ENCODE results near the gene TPI1.
A peak's percentile ranks its signal among the peaks of the same experiment; 100 is the strongest.
"Not testable (repeated sequence)": the region's sequence is repeated elsewhere in the genome, so short reads cannot be mapped to it uniquely, and the experiment has no call there.

Gene TPI1

DNA sequence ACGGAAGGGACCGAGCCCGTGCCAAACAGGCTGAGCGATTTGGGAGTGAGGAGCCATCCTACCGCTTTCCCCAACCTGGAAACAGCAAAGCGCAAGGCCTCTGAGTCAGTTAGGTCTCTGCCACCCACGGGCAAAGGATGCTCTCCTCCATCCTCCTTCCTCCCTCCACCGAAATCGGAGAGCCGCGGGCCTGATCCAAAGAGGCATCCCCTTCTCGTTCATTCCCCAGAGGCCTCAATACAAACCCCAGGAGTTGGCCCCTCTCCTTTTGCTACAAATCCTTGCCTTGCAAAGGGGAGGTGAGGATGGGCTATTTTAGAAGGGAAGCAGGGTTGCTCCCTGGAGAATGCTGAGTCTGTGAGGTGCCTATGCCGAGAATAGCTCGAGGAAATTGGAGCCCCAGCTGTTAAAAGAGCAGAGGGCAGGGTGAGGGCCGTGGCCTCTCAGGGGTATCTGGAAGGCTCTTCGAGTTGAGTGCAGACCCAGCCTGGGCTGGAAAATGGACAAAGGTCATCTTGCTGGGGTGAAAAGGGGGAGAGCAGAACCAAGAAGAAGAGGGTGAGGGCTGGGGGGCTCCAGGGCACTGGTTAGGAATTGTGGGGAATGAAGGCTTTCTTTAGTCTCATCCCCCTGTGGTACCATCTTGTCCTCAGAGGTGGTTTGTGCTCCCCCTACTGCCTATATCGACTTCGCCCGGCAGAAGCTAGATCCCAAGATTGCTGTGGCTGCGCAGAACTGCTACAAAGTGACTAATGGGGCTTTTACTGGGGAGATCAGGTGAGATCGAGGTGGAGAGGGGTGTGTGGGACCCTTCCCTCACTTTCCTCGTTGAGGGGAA, 1.1 kb downstream of the TPI1 start:
- no peak for DNase-seq (ENCODE audit: low read depth in 2 of 2, low spot score in 1 of 2)

DNA sequence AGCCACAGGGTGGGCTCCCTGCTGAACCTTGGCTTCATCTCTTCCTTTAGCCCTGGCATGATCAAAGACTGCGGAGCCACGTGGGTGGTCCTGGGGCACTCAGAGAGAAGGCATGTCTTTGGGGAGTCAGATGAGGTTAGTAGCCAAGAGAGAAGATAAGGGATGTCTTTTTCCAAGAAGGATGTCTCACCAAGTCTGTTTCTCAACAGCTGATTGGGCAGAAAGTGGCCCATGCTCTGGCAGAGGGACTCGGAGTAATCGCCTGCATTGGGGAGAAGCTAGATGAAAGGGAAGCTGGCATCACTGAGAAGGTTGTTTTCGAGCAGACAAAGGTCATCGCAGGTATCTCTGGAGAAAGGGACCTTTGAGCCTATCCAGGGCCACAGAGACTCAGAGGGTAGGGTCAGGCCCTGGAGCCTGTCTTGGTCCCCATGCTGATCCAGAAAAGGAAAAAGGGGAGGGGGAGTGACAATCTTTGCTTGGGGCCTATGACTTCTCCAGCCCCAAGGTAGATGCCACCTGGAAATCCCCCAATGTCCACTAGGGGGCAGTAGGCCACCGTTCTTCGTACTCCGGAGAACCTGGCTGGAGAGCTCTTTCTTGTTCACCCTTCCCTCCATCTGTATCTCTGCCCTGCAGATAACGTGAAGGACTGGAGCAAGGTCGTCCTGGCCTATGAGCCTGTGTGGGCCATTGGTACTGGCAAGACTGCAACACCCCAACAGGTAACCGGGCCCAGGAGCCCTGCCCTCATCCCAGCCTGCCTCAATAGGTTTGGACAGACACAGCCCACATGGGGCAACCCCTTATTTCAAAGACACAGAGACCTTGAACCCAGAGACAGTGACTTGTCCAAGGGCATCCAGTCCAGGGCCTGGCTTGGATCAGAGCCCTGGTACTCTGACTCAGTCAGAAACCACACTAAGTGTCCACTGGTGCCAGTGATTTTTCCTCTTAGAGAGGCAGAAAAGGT, 2.0 kb downstream of the TPI1 start:
- peak; percentile 69 to 80 for DNase-seq (ENCODE audit: low read depth in 2 of 2, low spot score in 1 of 2)

DNA sequence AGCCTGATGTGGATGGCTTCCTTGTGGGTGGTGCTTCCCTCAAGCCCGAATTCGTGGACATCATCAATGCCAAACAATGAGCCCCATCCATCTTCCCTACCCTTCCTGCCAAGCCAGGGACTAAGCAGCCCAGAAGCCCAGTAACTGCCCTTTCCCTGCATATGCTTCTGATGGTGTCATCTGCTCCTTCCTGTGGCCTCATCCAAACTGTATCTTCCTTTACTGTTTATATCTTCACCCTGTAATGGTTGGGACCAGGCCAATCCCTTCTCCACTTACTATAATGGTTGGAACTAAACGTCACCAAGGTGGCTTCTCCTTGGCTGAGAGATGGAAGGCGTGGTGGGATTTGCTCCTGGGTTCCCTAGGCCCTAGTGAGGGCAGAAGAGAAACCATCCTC, 3.0 kb downstream of the TPI1 start:
- DNase-seq (ENCODE audit: low read depth in 2 of 2, low spot score in 1 of 2) = not testable (repeated sequence)

DNA sequence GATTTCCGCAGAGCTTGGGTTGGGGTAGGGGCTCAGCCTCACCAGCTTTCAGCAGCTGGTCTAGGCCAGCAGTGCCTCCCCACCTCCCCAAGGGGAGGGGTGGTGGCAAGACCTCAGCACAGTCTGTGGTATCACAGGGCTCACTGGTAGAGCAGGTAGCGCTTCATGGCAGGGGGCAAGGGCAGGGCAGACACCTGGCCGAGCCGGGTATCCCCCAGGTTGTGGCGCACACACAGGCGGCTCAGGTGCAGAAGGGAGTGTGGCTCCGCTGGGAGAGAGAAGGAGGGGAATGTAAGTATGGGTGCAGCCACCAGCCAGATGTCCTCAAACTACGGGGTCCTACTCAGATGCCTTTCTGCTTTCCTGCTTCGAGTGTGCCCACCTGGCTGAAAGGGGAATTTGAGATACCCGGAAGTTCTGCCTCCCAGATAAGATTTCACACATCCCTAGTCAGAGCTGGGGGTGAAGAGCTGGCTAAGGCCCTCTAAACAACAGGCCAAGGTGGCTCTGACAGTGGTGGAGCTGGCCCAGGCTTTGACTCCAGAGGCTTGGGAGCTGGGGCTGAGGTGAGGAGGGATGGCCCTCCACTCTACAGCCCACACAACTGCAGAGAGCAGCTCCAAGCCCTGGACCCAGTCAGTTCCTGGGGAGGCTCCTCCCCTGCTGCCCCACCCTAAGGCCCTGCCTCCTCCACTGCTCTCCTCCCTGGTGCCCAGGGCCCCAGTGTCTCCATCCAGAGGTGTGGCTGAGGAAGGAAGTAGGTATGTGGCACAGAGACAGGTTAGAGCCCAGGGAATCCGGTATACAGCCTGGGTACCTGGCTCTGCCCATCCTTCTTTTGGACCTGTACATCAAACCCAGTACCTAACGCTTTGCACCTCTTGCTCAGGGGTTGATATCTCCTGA, 4.0 kb downstream of the TPI1 start:
- DNase-seq (ENCODE audit: low read depth in 2 of 2, low spot score in 1 of 2) = no peak

DNA sequence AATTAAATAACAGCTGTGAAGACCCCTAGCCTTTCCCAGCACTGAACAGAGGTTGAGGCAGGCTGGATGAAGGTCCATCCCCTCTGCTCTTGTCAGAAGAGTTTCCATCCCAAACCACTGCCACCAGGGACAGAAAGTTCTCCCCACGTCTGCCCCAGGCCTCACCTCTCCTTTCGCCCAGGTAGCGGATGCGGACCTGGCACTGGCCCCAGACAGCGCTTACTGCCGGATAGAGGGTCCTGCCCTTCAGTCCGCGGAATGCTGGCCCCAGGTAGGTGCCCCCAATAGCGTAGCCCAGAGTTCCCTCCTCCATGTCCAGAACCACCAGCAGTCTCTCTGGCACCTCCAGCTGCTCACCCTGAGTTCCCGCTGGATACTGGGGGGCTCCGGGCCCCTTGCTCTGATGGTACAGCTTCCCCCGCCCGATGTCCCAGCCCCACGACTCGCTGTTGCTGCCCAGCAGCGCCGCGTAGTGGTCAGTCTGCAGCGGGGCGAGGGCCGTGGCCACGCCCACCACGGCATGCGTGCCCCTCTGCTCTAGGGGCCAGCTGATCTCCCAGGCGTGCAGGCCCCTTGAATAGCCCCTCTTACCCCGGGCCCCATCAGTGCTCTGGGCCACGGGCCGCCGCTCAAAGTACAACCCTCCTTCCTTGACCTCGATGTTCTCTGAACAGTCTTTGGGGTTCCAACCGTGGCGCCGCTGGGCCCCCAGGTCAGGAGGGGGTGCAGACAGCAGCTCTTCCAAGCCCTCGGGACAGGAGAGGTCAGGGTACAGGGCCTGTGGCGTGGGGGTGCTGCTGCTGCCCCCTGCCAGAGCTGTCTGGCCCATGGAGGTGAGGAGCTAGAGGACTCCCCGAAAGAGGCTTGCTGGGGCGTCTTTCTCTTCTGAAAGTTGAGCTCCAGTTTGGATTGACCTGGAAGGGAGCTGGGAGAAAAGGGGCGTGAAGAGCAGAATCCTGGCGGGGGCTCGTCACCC, 5.0 kb downstream of the TPI1 start:
- peak; percentile 59 to 64 for DNase-seq (ENCODE audit: low read depth in 2 of 2, low spot score in 1 of 2)

DNA sequence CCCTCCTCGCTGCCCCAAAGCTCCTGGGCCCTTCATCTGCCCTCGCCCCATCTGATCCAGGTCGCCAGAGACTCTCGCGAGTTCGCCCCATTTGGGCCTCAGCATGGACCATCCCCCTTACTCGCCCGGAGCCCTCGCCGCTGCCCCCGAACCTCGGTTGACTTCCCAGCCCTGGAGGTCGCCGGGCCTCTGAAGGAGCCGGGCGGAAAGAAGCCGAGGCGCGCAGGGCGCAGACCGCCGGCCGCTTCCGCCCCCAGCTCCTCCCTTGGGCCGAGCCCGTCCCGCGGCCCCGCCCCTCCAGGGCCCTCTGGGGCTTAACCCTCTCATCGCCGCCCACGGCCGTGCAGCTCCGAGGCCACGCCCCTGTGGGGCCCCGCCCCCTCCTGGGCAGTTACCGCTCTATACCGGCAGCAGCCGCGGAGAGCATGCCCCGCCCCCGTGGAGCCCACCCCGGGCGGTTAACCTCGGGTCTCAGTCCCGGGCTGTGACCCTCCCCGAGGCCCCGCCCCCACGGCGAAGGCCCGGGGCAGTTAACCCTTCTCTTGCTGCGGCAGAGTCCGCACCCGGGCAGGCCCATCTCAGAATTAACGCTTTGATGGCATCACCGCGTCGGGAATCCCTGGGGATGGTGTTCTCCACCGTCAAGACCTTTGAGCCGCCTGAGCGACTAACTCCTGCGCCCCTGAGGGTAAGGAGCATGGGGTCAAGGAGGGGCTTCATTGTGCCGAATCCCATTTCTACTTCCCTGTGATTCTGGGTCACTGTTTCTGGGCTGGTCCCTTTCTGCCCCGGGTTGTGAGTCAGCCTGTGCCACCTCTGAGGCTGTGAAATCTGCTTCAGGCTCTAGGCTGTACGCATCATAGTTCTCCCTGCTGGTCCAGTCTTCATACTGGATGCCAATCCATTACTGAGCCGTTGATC, 6.0 kb downstream of the TPI1 start, which contains the start of gene SPSB2:
Gene SPSB2 (minus strand): TSS at position 210 of the 921 bp plus-strand sequence. CDS start 402 bp downstream, outside the sequence.
- DNase-seq (ENCODE audit: low read depth in 2 of 2, low spot score in 1 of 2) = peak; percentile 98 to 99

DNA sequence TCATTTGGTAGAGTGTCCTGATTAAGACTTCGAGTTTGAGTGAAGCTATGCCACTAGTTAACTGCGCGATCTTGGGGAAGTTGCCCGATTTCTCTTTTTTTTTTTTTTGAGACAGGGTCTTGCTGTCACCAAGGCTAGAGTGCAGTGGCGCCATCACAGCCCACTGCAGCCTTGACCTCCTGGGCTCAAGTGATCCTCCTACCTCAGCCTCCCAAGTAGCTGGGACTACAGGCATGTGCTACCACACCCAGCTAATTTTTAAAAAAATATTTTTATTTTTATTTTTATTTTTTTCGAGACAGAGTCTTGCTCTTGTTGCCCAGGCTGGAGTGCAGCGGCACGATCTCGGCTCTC, 6.7 kb downstream of the TPI1 start:
- not testable (repeated sequence) for DNase-seq (ENCODE audit: low read depth in 2 of 2, low spot score in 1 of 2)

DNA sequence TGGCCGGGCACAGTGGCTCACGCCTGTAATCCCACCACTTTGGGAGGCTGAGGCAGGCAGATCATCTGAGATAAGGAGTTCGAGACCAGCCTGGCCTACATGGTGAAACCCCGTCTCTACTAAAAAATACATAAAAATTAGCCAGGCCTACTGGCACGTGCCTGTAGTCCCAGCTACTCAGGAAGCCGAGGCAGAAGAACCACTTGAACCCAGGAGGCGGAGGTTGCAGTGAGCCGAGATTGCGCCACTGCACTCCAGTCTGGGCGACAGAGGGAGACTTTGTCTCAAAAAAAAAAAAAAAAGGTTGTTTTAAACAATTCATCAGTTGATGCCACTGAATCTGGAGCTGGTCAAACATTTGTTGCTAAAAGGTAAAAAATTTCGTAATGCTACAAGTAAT, 12.5 kb downstream of the TPI1 start:
- DNase-seq (ENCODE audit: low read depth in 2 of 2, low spot score in 1 of 2) = not testable (repeated sequence)

DNA sequence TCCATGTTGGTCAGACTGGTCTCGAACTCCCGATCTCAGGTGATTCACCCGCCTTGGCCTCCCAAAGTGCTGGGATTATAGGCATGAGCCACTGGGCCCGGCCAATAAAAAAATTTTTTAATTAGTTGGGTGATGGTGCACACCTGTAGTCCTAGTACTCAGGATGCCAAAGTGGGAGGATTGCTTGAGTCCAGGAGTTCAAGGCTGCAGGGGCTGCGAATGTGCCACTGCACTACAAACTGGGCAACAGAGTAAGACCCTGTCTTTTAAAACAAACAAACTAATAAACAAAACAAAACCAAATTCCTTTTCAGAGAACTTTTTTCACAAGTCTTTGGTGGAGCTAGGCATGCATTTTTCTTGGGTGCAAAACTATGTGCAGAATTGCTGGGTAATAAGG, 15.9 kb downstream of the TPI1 start:
- DNase-seq (ENCODE audit: low read depth in 2 of 2, low spot score in 1 of 2) = no peak

DNA sequence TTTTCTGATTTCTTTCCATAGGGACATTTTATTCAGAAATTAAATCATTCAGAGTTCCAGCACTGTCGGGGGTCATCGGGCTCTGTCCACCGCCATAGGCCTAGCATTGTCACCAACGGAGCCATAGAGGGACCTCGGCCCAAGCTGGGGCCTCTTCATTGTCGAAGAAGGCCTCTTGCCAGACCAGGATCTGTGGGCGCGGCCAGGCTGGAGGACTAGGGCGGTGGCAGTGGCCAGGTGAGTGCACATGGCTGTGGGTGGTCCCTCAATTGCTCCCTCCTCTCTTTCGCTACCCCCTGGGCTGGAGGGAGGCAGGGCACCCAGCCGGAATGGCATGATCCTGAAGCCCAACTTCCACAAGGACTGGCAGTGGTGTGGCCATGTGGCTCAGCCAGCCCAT, 16.4 kb downstream of the TPI1 start:
- DNase-seq (ENCODE audit: low read depth in 2 of 2, low spot score in 1 of 2) = no peak

DNA sequence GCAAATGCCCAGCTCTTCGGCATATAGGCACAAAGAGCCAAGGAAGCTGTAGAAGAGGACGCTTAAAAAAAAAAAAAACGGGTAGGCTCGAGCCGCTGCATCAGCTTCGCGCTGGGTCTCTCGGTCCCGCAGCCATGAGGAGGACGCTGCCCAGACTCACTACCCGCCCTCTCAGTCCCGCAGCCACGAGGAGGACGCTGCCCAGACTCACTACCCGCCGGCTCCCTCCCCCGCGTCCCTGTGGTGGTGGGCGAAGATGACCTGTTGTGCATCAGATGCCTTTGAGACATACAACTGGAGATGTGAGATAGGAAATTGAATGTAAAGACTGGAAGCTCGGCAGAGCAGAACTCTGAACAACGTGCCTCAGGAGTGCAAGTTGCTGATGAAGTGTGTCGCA, 17.2 kb downstream of the TPI1 start:
- DNase-seq (ENCODE audit: low read depth in 2 of 2, low spot score in 1 of 2) = no peak

DNA sequence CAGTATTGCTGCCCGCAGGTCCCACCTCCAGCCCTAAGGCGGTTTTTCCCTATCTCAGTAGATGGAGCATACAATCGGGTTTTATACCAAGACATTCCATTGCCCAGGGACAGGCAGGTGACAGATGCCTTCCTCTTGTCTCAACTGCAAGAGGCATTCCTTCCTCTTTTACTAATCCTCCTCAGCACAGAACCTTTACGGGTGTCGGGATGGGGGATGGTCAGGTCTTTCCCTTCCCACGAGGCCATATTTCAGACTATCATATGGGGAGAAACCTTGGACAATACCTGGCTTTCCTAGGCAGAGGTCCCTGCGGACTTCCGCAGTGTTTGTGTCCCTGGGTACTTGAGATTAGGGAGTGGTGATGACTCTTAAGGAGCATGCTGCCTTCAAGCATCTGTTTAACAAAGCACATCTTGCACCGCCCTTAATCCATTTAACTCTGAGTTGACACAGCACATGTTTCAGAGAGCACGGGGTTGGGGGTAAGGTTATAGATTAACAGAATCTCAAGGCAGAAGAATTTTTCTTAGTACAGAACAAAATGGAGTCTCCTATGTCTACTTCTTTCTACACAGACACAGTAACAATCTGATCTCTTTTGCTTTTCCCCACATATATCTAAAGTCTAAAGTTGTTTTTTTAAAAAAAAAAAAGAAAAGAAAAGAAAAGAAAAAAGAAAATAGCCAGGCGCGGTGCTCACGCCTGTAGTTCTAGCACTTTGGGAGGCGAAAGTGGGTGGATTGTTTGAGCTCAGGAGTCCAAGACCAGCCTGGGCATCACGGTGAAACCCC, 19.1 kb downstream of the TPI1 start:
- DNase-seq (ENCODE audit: low read depth in 2 of 2, low spot score in 1 of 2) = not testable (repeated sequence)

DNA sequence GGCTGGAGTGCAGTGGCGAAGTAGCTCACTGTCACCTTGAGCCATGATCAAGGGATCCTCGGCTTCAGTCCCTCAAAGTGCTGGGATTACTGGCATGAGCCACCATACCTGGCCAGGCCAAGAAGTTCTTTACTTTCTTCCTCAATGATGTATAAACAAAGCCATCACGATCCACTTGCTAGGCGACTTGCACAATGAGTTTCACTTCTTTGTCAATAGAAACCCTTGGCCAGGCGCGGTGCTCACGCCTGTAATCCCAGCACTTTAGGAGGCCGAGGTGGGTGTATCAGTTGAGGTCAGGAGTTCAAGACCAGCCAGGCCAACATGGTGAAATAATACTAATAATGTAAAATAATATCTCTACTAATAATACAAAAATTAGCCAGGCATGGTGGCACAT, 20.1 kb downstream of the TPI1 start:
- DNase-seq (ENCODE audit: low read depth in 2 of 2, low spot score in 1 of 2) = no peak

DNA sequence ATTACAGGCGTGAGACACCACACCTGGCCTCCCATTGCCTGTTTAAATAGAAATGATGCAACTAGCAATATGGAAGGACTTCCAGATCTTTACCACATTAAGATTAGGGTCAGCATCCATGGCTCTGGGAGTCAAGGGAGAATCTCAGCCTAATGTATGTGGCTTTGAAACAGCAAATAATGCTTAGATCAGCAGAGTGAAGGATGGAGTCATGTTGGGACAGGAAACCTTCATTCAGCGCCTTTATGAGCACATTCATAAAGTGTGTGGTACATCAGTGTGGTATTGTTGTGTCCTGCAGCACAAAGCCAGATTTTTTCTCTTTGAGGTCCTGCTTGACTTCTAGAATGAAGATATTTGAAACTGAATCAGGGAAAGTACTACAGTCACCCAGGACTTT, 21.0 kb downstream of the TPI1 start:
- no peak for DNase-seq (ENCODE audit: low read depth in 2 of 2, low spot score in 1 of 2)

DNA sequence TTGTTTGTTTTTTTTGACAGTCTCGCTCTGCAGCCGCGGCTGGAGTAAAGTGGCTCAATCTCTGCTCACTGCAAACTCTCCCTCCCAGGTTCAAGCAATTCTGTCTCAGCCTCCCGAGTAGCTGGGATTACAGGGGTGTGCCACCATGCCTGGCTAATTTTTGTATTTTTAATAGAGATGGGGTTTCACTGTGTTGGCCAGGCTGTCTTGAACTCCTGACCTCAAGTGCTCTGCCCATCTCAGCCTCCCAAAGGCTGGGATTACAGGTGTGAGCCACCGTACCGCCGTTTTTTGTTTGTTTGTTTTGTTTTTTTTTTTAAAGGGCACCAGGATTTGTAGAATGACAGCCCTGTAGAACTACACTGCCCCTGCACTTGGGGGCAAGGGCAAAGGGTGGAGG, 21.5 kb downstream of the TPI1 start:
- not testable (repeated sequence) for DNase-seq (ENCODE audit: low read depth in 2 of 2, low spot score in 1 of 2)

DNA sequence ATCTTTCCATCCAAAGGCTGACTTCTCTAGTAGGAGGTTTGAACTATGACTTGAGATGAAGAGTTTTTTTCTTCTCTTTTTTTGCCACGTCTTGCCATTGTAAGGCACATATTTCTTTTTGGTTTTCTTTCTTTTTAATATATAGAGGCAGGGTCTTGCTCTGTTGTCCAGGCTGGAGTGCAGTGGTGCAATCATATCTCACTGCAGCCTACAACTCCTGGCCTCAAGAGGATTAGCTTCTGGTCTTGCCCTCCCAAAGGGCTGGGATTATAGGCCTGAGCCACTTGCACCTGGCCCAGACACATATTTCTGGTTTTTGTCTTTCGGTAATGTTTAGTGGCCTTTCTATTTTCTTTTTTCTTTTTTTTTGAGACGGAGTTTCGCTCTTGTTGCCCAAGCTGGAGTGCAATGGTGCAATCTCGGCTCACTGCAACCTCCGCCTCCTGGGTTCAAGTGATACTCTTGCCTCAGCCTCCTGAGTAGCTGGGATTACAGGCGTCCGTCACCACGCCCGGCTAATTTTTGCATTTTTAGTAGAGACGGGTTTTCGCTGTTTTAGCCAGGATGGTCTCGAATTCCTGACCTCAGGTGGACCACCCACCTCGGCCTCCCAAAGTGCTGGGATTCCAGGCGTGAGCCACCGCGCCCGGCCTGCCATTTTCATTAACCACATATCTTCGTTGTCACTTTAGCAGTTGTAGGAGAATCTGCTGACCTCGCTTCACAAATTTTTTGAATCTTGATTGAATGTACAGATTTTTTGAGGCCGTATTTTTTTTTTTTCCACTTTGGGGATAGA, 22.6 kb downstream of the TPI1 start:
- not testable (repeated sequence) for DNase-seq (ENCODE audit: low read depth in 2 of 2, low spot score in 1 of 2)
